Astrocyte of the cerebellum (primary cell): Measurements from ENCODE around the gene EFTUD2.

Experiments
- DNase-seq: peaks from one replicate; pipeline ENCODE4 v3.0.0-alpha.2; 2011; ENCODE audit warnings: low read depth
- H3K4me3 ChIP-seq: 2 replicates; pipeline ENCODE4 v1.5.1; 2011; ENCODE audit warnings: mild to moderate bottlenecking, low read depth, low read length, moderate library complexity
- CTCF ChIP-seq: IDR thresholded peaks from 2 replicates; pipeline ENCODE4 v1.5.1; 2012; ENCODE audit warnings: low read length, low read depth, moderate library complexity, mild to moderate bottlenecking; ENCODE audit errors: missing control alignments
- in situ Hi-C: cut with HindIII; loops from 2 replicates; pipeline ENCODE4 v1.10.0; 2017; ENCODE audit warnings: low sequenced_read_pairs

The EFTUD2 gene

GRCh38 chr17:44916781-44917241 is 17.6 kb upstream of the EFTUD2 start:
- TF ChIP-seq CTCF, result peak; percentile 29
- in situ Hi-C loops, result no loop called here
- no peak for DNase-seq
- no peak overlapping the region for H3K4me3 ChIP-seq

- H3K4me3 ChIP-seq, result no peak overlapping the region
- in situ Hi-C loops, result no loop called here
- no peak for DNase-seq
- TF ChIP-seq CTCF, result no peak
These were observed 16.9 kb upstream of the EFTUD2 start for GRCh38 chr17:44915862-44916780.

- in situ Hi-C loops, result no loop called here
- DNase-seq, result no peak
- TF ChIP-seq CTCF, result no peak
These were observed 16.1 kb upstream of the EFTUD2 start, which contains the start of gene GFAP for GRCh38 chr17:44915321-44915726. TSS of gene GFAP (minus strand) at chr17:44915500. CDS start at chr17:44915486, 14 bp downstream.

GRCh38 chr17:44914698-44915271 is 15.5 kb upstream of the EFTUD2 start:
- no peak overlapping the region for H3K4me3 ChIP-seq
- in situ Hi-C loops, result no loop called here
- no peak for TF ChIP-seq CTCF
- no peak for DNase-seq

More at GRCh38 chr17:44915321-44915726, 16.1 kb upstream of the EFTUD2 start, which contains the start of gene GFAP:
- no peak within 1 kb of the TSS for H3K4me3 ChIP-seq

GRCh38 chr17:44914148-44914547 is 14.9 kb upstream of the EFTUD2 start:
- no peak for DNase-seq
- in situ Hi-C loops, result no loop called here
- no peak overlapping the region for H3K4me3 ChIP-seq
- TF ChIP-seq CTCF, result no peak

GRCh38 chr17:44913676-44914075 is 14.4 kb upstream of the EFTUD2 start:
- in situ Hi-C loops, result no loop called here
- no peak for DNase-seq
- no peak overlapping the region for H3K4me3 ChIP-seq
- no peak for TF ChIP-seq CTCF
